ENCODE measurements around the gene OR2AG2.

The OR2AG2 gene

GRCh38 chr11:6742260-6742659 is 29.5 kb downstream of the OR2AG2 start:
- no peak for DNase-seq (ENCODE audit: low read depth in 3 of 3, low spot score in 1 of 3)

- DNase-seq (ENCODE audit: low read depth in 3 of 3, low spot score in 1 of 3) = no peak
These were observed 33.2 kb downstream of the OR2AG2 start for GRCh38 chr11:6738590-6738989.

GRCh38 chr11:6737872-6738466 is 33.8 kb downstream of the OR2AG2 start:
- peak in 2 of 3 donors; percentile 29 to 47 for DNase-seq (ENCODE audit: low read depth in 3 of 3, low spot score in 1 of 3)

DNA sequence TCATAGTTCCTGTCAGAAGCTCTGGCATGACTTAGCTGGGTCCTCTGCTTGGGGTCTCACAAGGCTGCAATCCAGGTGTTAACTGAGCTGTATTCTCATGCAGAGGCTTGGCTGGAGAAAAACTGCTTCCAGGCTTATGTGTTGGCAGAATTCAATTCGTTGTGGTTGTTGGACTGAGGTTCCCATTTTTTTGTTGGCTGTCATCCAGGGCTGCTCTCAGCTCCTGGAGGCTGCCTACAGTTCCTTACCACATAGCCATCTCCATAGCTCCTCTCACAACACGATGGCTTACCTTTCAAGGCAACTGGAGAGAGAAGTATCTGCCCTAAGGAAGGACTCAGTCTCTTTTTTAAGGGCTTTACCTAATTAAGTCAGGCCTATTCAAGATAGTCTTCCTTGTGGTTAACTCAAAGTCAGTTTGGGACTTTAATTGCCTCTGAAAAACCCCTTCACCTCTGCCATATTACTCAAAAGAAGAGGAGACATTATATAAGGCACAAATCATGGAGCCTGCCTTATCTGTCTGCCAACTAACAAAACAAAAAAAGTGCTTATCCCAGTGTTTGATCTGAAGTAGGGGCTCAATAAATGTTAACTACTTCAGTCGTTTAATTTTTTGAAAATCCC is 35.2 kb downstream of the OR2AG2 start:
- DNase-seq (ENCODE audit: low read depth in 3 of 3, low spot score in 1 of 3) = no peak

DNA sequence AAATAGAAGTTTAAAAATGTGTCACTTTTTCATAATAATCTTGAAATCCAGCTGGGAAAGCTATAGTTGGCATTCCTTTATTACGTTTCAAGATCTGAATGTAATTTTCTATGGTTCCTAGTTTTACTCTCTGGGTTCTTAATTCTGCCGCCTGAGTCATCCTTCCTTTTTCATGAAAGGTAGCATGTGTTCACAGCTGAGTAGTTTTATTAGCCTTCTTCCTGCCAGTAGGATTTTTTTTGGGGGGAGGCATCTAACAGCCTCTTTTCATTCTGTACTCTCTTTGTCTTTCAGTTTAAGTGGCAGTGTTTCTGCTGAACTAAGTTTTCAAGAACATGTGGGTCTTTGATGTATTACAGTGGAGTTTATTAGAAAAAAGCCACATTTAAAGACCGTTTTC is 36.5 kb downstream of the OR2AG2 start:
- DNase-seq (ENCODE audit: low read depth in 3 of 3, low spot score in 1 of 3) = no peak

GRCh38 chr11:6734616-6735015 is 37.2 kb downstream of the OR2AG2 start:
- DNase-seq (ENCODE audit: low read depth in 3 of 3, low spot score in 1 of 3) = no peak

DNA sequence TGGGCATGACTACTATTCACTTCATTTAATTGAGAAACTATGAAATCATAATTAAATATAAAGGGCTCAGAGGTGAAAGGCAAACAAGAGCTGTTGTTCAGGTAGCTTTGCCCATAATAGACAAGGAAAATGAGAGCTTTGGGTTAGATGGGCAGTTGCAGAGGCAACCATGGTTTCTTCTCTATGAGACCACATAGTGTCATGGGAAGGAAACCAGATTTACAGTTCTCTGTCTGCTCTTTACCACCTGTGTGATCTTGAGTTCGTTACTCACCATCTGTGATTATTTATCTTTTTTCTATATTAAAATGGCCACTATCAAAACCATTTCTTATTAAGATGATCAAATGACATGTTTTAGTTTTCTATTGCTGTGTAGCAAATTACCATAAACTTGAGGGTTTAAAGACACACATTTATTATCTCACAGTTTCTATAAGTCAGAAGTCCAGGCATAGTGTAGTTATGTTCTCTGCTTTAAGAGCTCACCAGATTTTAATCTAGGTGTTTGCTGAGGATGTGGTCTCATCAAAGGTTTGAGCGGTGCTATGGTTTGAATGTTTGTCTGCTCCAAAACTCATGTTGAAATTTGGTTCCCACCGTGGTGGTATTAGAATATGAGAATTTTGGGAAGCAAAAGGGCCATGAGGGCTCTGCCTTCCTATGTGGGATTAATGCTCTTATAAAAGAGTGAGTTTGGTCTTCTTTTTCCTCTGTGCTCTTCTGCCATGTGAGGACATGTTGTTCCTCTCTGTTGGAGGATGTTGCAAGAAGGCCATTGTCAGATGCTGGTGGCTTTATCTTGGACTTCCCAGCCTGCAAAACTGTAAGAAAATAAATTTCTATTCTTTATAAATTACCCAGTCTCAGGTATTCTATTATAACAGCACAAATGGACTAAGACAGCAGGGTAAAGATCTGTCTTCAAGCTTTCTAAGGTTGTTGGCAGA is 38.2 kb downstream of the OR2AG2 start:
- DNase-seq (ENCODE audit: low read depth in 3 of 3, low spot score in 1 of 3) = no peak

GRCh38 chr11:6727971-6728760 is 43.6 kb downstream of the OR2AG2 start:
- no peak for DNase-seq (ENCODE audit: low read depth in 3 of 3, low spot score in 1 of 3)

DNA sequence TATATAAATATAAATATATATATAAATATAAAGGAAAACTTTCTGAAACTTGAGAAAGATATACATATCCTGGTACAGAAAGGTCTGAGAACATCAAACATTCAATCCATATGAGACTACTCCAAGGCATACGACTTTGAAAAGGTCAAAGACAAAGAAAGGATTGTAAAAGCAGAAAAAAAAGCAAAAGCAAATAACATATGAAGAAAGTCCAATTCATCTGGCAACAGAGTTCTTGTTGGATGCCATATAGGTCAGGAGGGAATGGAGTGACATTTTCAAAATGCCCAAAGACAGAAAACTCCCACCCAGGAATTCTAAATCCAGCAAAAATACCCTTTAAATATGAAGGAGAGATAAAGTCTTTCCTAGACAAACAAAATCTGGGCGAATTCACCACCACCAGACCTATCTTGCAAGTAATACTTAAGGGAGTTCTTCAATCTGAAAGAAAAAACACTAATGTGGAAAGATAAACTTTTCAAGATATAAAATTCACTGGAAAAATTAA is 46.3 kb downstream of the OR2AG2 start:
- no peak for DNase-seq (ENCODE audit: low read depth in 3 of 3, low spot score in 1 of 3)

GRCh38 chr11:6724013-6724412 is 47.8 kb downstream of the OR2AG2 start:
- DNase-seq (ENCODE audit: low read depth in 3 of 3, low spot score in 1 of 3) = no peak

DNA sequence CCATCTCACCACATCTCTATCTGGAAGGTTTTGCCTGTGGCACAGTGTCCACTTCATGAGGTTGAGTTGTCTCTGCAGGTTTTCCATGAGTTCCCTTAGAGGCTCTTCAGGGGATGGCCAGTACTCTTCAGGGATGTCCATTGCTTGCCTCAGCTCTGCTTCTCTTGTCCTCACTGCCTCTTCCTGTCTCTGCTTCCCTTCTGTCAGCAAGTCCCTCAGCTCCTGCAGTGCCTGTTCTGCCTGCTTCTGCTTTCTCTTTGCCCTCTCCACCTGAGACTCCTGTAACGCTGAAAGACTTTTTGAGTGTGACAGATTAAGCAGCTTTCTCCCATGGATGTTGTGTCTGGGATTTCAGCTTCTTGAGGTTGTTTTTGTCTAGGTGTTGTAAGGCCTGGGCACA is 50.4 kb downstream of the OR2AG2 start:
- no peak for DNase-seq (ENCODE audit: low read depth in 3 of 3, low spot score in 1 of 3)

DNA sequence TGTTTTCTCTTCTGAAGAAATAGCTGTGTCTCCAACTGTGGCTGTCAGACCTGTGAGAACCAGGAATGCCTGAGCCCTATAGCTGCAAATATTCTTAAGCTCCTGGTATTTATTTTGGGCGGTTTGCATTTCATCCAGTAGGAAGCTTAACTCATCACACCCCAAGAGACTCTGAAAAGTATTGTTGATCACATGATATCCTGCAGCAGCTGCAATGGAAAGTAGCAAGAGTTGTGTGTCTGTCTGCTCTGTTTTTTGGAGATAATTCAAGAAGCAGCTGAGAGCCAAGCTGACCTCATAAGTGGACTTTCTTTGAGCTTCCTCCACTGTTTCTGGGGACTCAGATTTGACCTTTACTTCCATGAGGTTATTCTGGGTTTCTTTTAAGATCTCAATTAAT is 52.2 kb downstream of the OR2AG2 start:
- DNase-seq (ENCODE audit: low read depth in 3 of 3, low spot score in 1 of 3) = no peak

DNA sequence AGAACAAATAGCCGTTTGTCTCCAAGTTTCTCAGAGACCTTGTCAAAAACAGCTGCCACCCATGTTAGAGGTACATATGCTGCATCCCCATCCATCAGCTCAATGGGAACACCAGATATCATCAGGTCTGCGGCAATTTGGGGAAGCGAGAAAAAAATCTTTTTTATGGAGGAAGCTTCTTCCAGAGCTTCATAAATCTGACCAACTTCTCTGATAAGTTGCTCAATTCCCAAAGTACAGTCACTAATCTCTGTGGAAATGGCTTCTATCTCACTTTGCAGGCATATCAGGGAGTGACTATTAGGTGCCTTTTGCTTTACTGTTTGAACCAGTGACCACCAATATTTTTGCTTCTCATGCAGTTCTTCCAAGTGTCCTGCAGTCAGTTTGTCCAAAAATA is 54.4 kb downstream of the OR2AG2 start:
- no peak for DNase-seq (ENCODE audit: low read depth in 3 of 3, low spot score in 1 of 3)
